ENCODE data around the gene LAMA3. TPM values are rescaled to one million over a fixed set of nuclear protein-coding genes. Genes with fewer than 3 reads are reported as not detected.
A peak's percentile ranks its signal among the peaks of the same experiment; 100 is the strongest.

Gene LAMA3
- total RNA-seq, 2 donors from 2014 or later = 0.19 TPM; not detected in 1

GRCh38 chr18:23835506-23835905, 146.3 kb downstream of the LAMA3 start:
- Mint-ChIP-seq H3K4me1 (ENCODE audit: low read depth) (peaks cover 12% of the 10 kb centered on the region), H3K27ac (no peak overlapping the region), H3K36me3 (ENCODE audit: insufficient read depth in 2 of 2) (no peaks in the 10 kb centered on the region), H3K9me3 (no peaks in the 10 kb centered on the region), H3K4me3 (no peak overlapping the region), H3K27me3 (ENCODE audit: low read depth) (no peaks in the 10 kb centered on the region)
- ATAC-seq (replicated peaks in 1 of 2) = no peak
- no peak for DNase-seq

GRCh38 chr18:23837591-23837990, 148.3 kb downstream of the LAMA3 start:
- H3K4me3 Mint-ChIP-seq = no peak overlapping the region
- ATAC-seq (replicated peaks in 1 of 2) = no peak
- H3K36me3 Mint-ChIP-seq (ENCODE audit: insufficient read depth in 2 of 2) = no peaks in the 10 kb centered on the region
- H3K27me3 Mint-ChIP-seq (ENCODE audit: low read depth) = no peaks in the 10 kb centered on the region
- DNase-seq = no peak
- H3K9me3 Mint-ChIP-seq = no peaks in the 10 kb centered on the region
- H3K4me1 Mint-ChIP-seq (ENCODE audit: low read depth) = peaks cover 12% of the 10 kb centered on the region
- no peak overlapping the region for H3K27ac Mint-ChIP-seq

GRCh38 chr18:23838233-23838632, 149.0 kb downstream of the LAMA3 start:
- H3K27me3 Mint-ChIP-seq (ENCODE audit: low read depth) = no peaks in the 10 kb centered on the region
- H3K36me3 Mint-ChIP-seq (ENCODE audit: insufficient read depth in 2 of 2) = no peaks in the 10 kb centered on the region
- ATAC-seq (replicated peaks in 1 of 2) (no peak), DNase-seq (no peak)
- H3K27ac Mint-ChIP-seq = no peak overlapping the region
- no peaks in the 10 kb centered on the region for H3K9me3 Mint-ChIP-seq
- H3K4me3 Mint-ChIP-seq = no peak overlapping the region
- H3K4me1 Mint-ChIP-seq (ENCODE audit: low read depth) = peaks cover 12% of the 10 kb centered on the region

- Mint-ChIP-seq H3K4me1 (ENCODE audit: low read depth) (peaks cover 12% of the 10 kb centered on the region), H3K27me3 (ENCODE audit: low read depth) (no peaks in the 10 kb centered on the region), H3K4me3 (peak overlapping the region in 1 of 2 donors; percentile 13), H3K27ac (no peak overlapping the region), H3K9me3 (no peaks in the 10 kb centered on the region), H3K36me3 (ENCODE audit: insufficient read depth in 2 of 2) (no peaks in the 10 kb centered on the region)
- ATAC-seq (replicated peaks in 1 of 2) = peak; percentile 87 to 94
- no peak for DNase-seq
Observed at GRCh38 chr18:23838801-23839366, 149.6 kb downstream of the LAMA3 start.

GRCh38 chr18:23842305-23842704, 153.1 kb downstream of the LAMA3 start:
- Mint-ChIP-seq H3K4me3 (no peak overlapping the region), H3K36me3 (ENCODE audit: insufficient read depth in 2 of 2) (no peaks in the 10 kb centered on the region), H3K4me1 (ENCODE audit: low read depth) (peaks cover 12% of the 10 kb centered on the region), H3K9me3 (no peaks in the 10 kb centered on the region), H3K27ac (no peak overlapping the region), H3K27me3 (ENCODE audit: low read depth) (no peaks in the 10 kb centered on the region)
- DNase-seq (no peak), ATAC-seq (replicated peaks in 1 of 2) (no peak)

- Mint-ChIP-seq H3K36me3 (ENCODE audit: insufficient read depth in 2 of 2) (no peaks in the 10 kb centered on the region), H3K9me3 (no peaks in the 10 kb centered on the region), H3K27ac (no peak overlapping the region), H3K4me3 (no peak overlapping the region), H3K27me3 (ENCODE audit: low read depth) (no peaks in the 10 kb centered on the region), H3K4me1 (ENCODE audit: low read depth) (no peaks in the 10 kb centered on the region)
- no peak for ATAC-seq (replicated peaks in 1 of 2)
- no peak for DNase-seq
Observed at GRCh38 chr18:23844991-23845680, 155.9 kb downstream of the LAMA3 start.

- H3K4me3 Mint-ChIP-seq = no peak overlapping the region
- DNase-seq (no peak), ATAC-seq (replicated peaks in 1 of 2) (no peak)
- H3K27me3 Mint-ChIP-seq (ENCODE audit: low read depth) = no peaks in the 10 kb centered on the region
- H3K36me3 Mint-ChIP-seq (ENCODE audit: insufficient read depth in 2 of 2) = no peaks in the 10 kb centered on the region
- H3K27ac Mint-ChIP-seq = no peak overlapping the region
- no peaks in the 10 kb centered on the region for H3K4me1 Mint-ChIP-seq (ENCODE audit: low read depth)
- no peaks in the 10 kb centered on the region for H3K9me3 Mint-ChIP-seq
Observed at GRCh38 chr18:23845988-23846630, 156.9 kb downstream of the LAMA3 start.

GRCh38 chr18:23847321-23847986, 158.2 kb downstream of the LAMA3 start:
- no peaks in the 10 kb centered on the region for H3K9me3 Mint-ChIP-seq
- DNase-seq (no peak), ATAC-seq (replicated peaks in 1 of 2) (no peak)
- H3K36me3 Mint-ChIP-seq (ENCODE audit: insufficient read depth in 2 of 2) = no peaks in the 10 kb centered on the region
- no peaks in the 10 kb centered on the region for H3K27me3 Mint-ChIP-seq (ENCODE audit: low read depth)
- no peak overlapping the region for H3K27ac Mint-ChIP-seq
- H3K4me1 Mint-ChIP-seq (ENCODE audit: low read depth) = peaks cover 3% of the 10 kb centered on the region
- H3K4me3 Mint-ChIP-seq = no peak overlapping the region

GRCh38 chr18:23849141-23849540, 159.9 kb downstream of the LAMA3 start:
- H3K9me3 Mint-ChIP-seq = peaks cover 0 to 4% of the 10 kb centered on the region in 2 donors
- peaks cover 8% of the 10 kb centered on the region for H3K4me1 Mint-ChIP-seq (ENCODE audit: low read depth)
- no peaks in the 10 kb centered on the region for H3K27me3 Mint-ChIP-seq (ENCODE audit: low read depth)
- ATAC-seq (replicated peaks in 1 of 2) (no peak), DNase-seq (no peak)
- H3K4me3 Mint-ChIP-seq = no peak overlapping the region
- no peak overlapping the region for H3K27ac Mint-ChIP-seq
- H3K36me3 Mint-ChIP-seq (ENCODE audit: insufficient read depth in 2 of 2) = peaks cover 0 to 2% of the 10 kb centered on the region in 2 donors

GRCh38 chr18:23850215-23850614, 161.0 kb downstream of the LAMA3 start:
- Mint-ChIP-seq H3K9me3 (peaks cover 0 to 5% of the 10 kb centered on the region in 2 donors), H3K27ac (no peak overlapping the region), H3K4me3 (no peak overlapping the region), H3K4me1 (ENCODE audit: low read depth) (peaks cover 8% of the 10 kb centered on the region), H3K27me3 (ENCODE audit: low read depth) (no peaks in the 10 kb centered on the region), H3K36me3 (ENCODE audit: insufficient read depth in 2 of 2) (peaks cover 2% of the 10 kb centered on the region in 2 donors)
- DNase-seq (no peak), ATAC-seq (replicated peaks in 1 of 2) (no peak)

- no peak for DNase-seq
- Mint-ChIP-seq H3K27ac (no peak overlapping the region), H3K27me3 (ENCODE audit: low read depth) (no peaks in the 10 kb centered on the region), H3K9me3 (peaks cover 0 to 5% of the 10 kb centered on the region in 2 donors), H3K4me3 (no peak overlapping the region), H3K4me1 (ENCODE audit: low read depth) (peaks cover 8% of the 10 kb centered on the region), H3K36me3 (ENCODE audit: insufficient read depth in 2 of 2) (peaks cover 2% of the 10 kb centered on the region in 2 donors)
- no peak for ATAC-seq (replicated peaks in 1 of 2)
Observed at GRCh38 chr18:23851470-23852002, 162.3 kb downstream of the LAMA3 start.

GRCh38 chr18:23852236-23853045, 163.2 kb downstream of the LAMA3 start:
- no peak for ATAC-seq (replicated peaks in 1 of 2)
- Mint-ChIP-seq H3K27ac (no peak overlapping the region), H3K27me3 (ENCODE audit: low read depth) (no peaks in the 10 kb centered on the region), H3K9me3 (peaks cover 0 to 5% of the 10 kb centered on the region in 2 donors), H3K4me3 (no peak overlapping the region), H3K4me1 (ENCODE audit: low read depth) (peaks cover 14% of the 10 kb centered on the region), H3K36me3 (ENCODE audit: insufficient read depth in 2 of 2) (peaks cover 2% of the 10 kb centered on the region in 2 donors)
- DNase-seq = no peak

Data from activated T-cell treated with anti-CD3 and anti-CD28 coated beads, Interleukin-2, amount 50 U/mL, for 72 hours (primary cell).